Retinal pigment epithelial cell (primary cell): Measurements from ENCODE around the gene LTBP4.

Experiments
- DNase-seq: peaks from one replicate; pipeline ENCODE4 v3.0.0-alpha.2; 2010; ENCODE audit warnings: low read depth
- H3K4me3 ChIP-seq: 2 replicates; pipeline ENCODE4 v1.5.1; 2011; ENCODE audit warnings: mild to moderate bottlenecking, low read length, control low read depth, moderate library complexity
- CTCF ChIP-seq: conservative IDR thresholded peaks from 2 replicates; pipeline ENCODE4 v1.5.1; 2011; ENCODE audit warnings: low read depth, low read length, control low read depth, inconsistent platforms

The LTBP4 gene

GRCh38 chr19:40592170-40592569 is 9.0 kb upstream of the LTBP4 start:
- TF ChIP-seq CTCF = no peak
- DNase-seq = no peak
- H3K4me3 ChIP-seq = no peak overlapping the region

- no peak overlapping the region for H3K4me3 ChIP-seq
- TF ChIP-seq CTCF = no peak
- no peak for DNase-seq
These were observed 6.9 kb upstream of the LTBP4 start for GRCh38 chr19:40594255-40594654.

- peak; percentile 13 for TF ChIP-seq CTCF
- no peak for DNase-seq
- peak overlapping the region; percentile 20 for H3K4me3 ChIP-seq
These were observed 6.5 kb upstream of the LTBP4 start for GRCh38 chr19:40594657-40595091.

- DNase-seq = no peak
- no peak for TF ChIP-seq CTCF
- H3K4me3 ChIP-seq = peak overlapping the region; percentile 15
These were observed 4.4 kb upstream of the LTBP4 start for GRCh38 chr19:40596608-40597328.

- TF ChIP-seq CTCF = no peak
- H3K4me3 ChIP-seq = peak overlapping the region; percentile 31
- no peak for DNase-seq
These were observed 3.8 kb upstream of the LTBP4 start for GRCh38 chr19:40597329-40597838.

GRCh38 chr19:40598121-40598917 is 2.9 kb upstream of the LTBP4 start:
- peak overlapping the region; percentile 52 for H3K4me3 ChIP-seq
- no peak for DNase-seq
- peak; percentile 97 for TF ChIP-seq CTCF
